Astrocyte (in vitro differentiated cells and primary cell): ENCODE measurements around the gene AUTS2. TPM values are rescaled to one million over a fixed set of nuclear protein-coding genes. Genes with fewer than 3 reads are reported as not detected.

Source experiments
- DNase-seq: peaks from one replicate; pipeline ENCODE4 v3.0.0-alpha.2; 2010; ENCODE audit warnings: low read depth
- FAIRE-seq: peaks from 2 replicates; lab custom pipeline; 2011; peaks lifted over from hg19 to GRCh38; lab: Jason Lieb, UNC
- H2AFZ ChIP-seq: 2 replicates; pipeline ENCODE4 v1.6.0; 2012; ENCODE audit warnings: low read depth, low read length, inconsistent platforms
- H3K27ac ChIP-seq: 2 replicates; pipeline ENCODE4 v1.5.1; 2011; ENCODE audit warnings: low read depth, low read length, inconsistent platforms
- H3K27me3 ChIP-seq: 2 replicates; pipeline ENCODE4 v1.6.0; 2011; ENCODE audit warnings: low read length, inconsistent platforms; ENCODE audit not compliant: insufficient read depth
- H3K36me3 ChIP-seq: 2 replicates; pipeline ENCODE4 v1.5.1; 2011; ENCODE audit warnings: low read length, inconsistent platforms; ENCODE audit not compliant: insufficient read depth
- H3K4me1 ChIP-seq: 2 replicates; pipeline ENCODE4 v1.5.1; 2011; ENCODE audit warnings: low read length, inconsistent platforms; ENCODE audit not compliant: insufficient read depth
- H3K4me2 ChIP-seq: 2 replicates; pipeline ENCODE4 v1.6.0; 2012; ENCODE audit warnings: low read length, inconsistent platforms
- H3K4me3 ChIP-seq: 2 replicates; pipeline ENCODE4 v1.5.1; 2011; ENCODE audit warnings: low read depth, mild to moderate bottlenecking, low read length, inconsistent platforms; ENCODE audit not compliant: insufficient read depth
- H3K79me2 ChIP-seq: 2 replicates; pipeline ENCODE4 v1.6.0; 2012; ENCODE audit warnings: mild to moderate bottlenecking, low read length, inconsistent platforms; ENCODE audit not compliant: insufficient read depth
- H3K9ac ChIP-seq: 2 replicates; pipeline ENCODE4 v1.6.0; 2012; ENCODE audit warnings: mild to moderate bottlenecking, low read length, inconsistent platforms
- H3K9me3 ChIP-seq: 2 replicates; pipeline ENCODE4 v1.5.1; 2012; ENCODE audit warnings: low read depth, mild to moderate bottlenecking, low read length, inconsistent platforms; ENCODE audit not compliant: insufficient read depth
- H4K20me1 ChIP-seq: 2 replicates; pipeline ENCODE4 v1.6.0; 2012; ENCODE audit warnings: low read length, inconsistent platforms; ENCODE audit not compliant: insufficient read depth
- H3K27ac Mint-ChIP-seq: one replicate; pipeline ENCODE4 v1.8.0; 2021; ENCODE audit warnings: mild to moderate bottlenecking, mixed read lengths; ENCODE audit not compliant: unreplicated experiment
- H3K27me3 Mint-ChIP-seq: one replicate; pipeline ENCODE4 v1.8.0; 2021; ENCODE audit warnings: low read depth, mixed read lengths; ENCODE audit not compliant: unreplicated experiment
- H3K36me3 Mint-ChIP-seq: one replicate; pipeline ENCODE4 v1.8.0; 2021; ENCODE audit warnings: low read depth, mixed read lengths; ENCODE audit not compliant: unreplicated experiment
- H3K4me1 Mint-ChIP-seq: one replicate; pipeline ENCODE4 v1.8.0; 2021; ENCODE audit warnings: low read depth, mixed read lengths; ENCODE audit not compliant: unreplicated experiment
- H3K4me3 Mint-ChIP-seq: one replicate; pipeline ENCODE4 v1.8.0; 2021; ENCODE audit warnings: mild to moderate bottlenecking, moderate library complexity, mixed read lengths; ENCODE audit not compliant: unreplicated experiment
- H3K9me3 Mint-ChIP-seq: one replicate; pipeline ENCODE4 v1.8.0; 2021; ENCODE audit warnings: mild to moderate bottlenecking, mixed read lengths; ENCODE audit not compliant: unreplicated experiment
- CTCF ChIP-seq: IDR thresholded peaks from 2 replicates; pipeline ENCODE4 v1.5.1; 2011; ENCODE audit warnings: low read depth, mild to moderate bottlenecking, inconsistent platforms, low read length, moderate library complexity; ENCODE audit not compliant: insufficient read depth
- EZH2 ChIP-seq: IDR thresholded peaks from 2 replicates; pipeline ENCODE4 v1.6.1; 2012; ENCODE audit warnings: mild to moderate bottlenecking, low read length, inconsistent platforms; ENCODE audit not compliant: insufficient read depth
- total RNA-seq: library from RNA; stranded (reverse); gene quantifications from 2 replicates; pipeline ENCODE4 v1.2.1, GENCODE V29; 2021

Gene AUTS2
- total RNA-seq, 1 donor from 2014 or later: 73.2 TPM

GRCh38 chr7:70292716-70293115, 694.4 kb downstream of the AUTS2 start:
- DNase-seq: no peak
- Histone ChIP-seq H3K27me3 (no peaks in the 10 kb centered on the region), H2AFZ (no peak overlapping the region), H3K79me2 (no peaks in the 10 kb centered on the region), H3K9me3 (no peaks in the 10 kb centered on the region), H3K27ac (no peak overlapping the region), H3K4me2 (no peak overlapping the region), H3K36me3 (no peaks in the 10 kb centered on the region), H4K20me1 (no peaks in the 10 kb centered on the region), H3K4me1 (no peaks in the 10 kb centered on the region), H3K9ac (no peak overlapping the region), H3K4me3 (no peak overlapping the region)
- TF ChIP-seq CTCF: no peak
- no peak for TF ChIP-seq EZH2
- H3K9me3 Mint-ChIP-seq: no peaks in the 10 kb centered on the region
- no peaks in the 10 kb centered on the region for H3K4me1 Mint-ChIP-seq
- H3K27ac Mint-ChIP-seq: no peak overlapping the region
- no peak overlapping the region for H3K4me3 Mint-ChIP-seq
- no peaks in the 10 kb centered on the region for H3K27me3 Mint-ChIP-seq
- no peak for FAIRE-seq
- no peaks in the 10 kb centered on the region for H3K36me3 Mint-ChIP-seq

GRCh38 chr7:70294211-70294911, 696.1 kb downstream of the AUTS2 start:
- no peaks in the 10 kb centered on the region for H3K9me3 ChIP-seq
- no peaks in the 10 kb centered on the region for H3K4me1 ChIP-seq
- no peaks in the 10 kb centered on the region for H3K27me3 ChIP-seq
- TF ChIP-seq CTCF (no peak), EZH2 (no peak)
- no peaks in the 10 kb centered on the region for H3K79me2 ChIP-seq
- FAIRE-seq: no peak
- H3K4me3 ChIP-seq: no peak overlapping the region
- no peak for DNase-seq
- Mint-ChIP-seq H3K4me3 (no peak overlapping the region), H3K9me3 (no peaks in the 10 kb centered on the region), H3K27me3 (no peaks in the 10 kb centered on the region), H3K36me3 (no peaks in the 10 kb centered on the region), H3K4me1 (peaks cover 5% of the 10 kb centered on the region), H3K27ac (no peak overlapping the region)
- no peak overlapping the region for H2AFZ ChIP-seq
- no peaks in the 10 kb centered on the region for H3K36me3 ChIP-seq
- H3K4me2 ChIP-seq: no peak overlapping the region
- no peak overlapping the region for H3K27ac ChIP-seq
- H3K9ac ChIP-seq: no peak overlapping the region
- H4K20me1 ChIP-seq: no peaks in the 10 kb centered on the region

- Histone ChIP-seq H3K4me3 (no peak overlapping the region), H3K27me3 (no peaks in the 10 kb centered on the region), H3K9ac (no peak overlapping the region), H3K79me2 (no peaks in the 10 kb centered on the region), H3K4me1 (no peaks in the 10 kb centered on the region), H3K27ac (no peak overlapping the region), H4K20me1 (no peaks in the 10 kb centered on the region), H3K4me2 (no peak overlapping the region), H3K36me3 (no peaks in the 10 kb centered on the region), H3K9me3 (no peaks in the 10 kb centered on the region), H2AFZ (no peak overlapping the region)
- H3K36me3 Mint-ChIP-seq: no peaks in the 10 kb centered on the region
- DNase-seq: no peak
- no peak overlapping the region for H3K27ac Mint-ChIP-seq
- no peak overlapping the region for H3K4me3 Mint-ChIP-seq
- no peaks in the 10 kb centered on the region for H3K27me3 Mint-ChIP-seq
- FAIRE-seq: no peak
- no peaks in the 10 kb centered on the region for H3K9me3 Mint-ChIP-seq
- peaks cover 11% of the 10 kb centered on the region for H3K4me1 Mint-ChIP-seq
- TF ChIP-seq CTCF (no peak), EZH2 (no peak)
Measured at GRCh38 chr7:70298780-70299471, 700.7 kb downstream of the AUTS2 start.
